ENCODE data around the gene ELAVL4.
A peak's percentile ranks its signal among the peaks of the same experiment; 100 is the strongest.

Gene ELAVL4

GRCh38 chr1:50177994-50178393, 69.3 kb downstream of the ELAVL4 start:
- DNase-seq: peak in 2 of 58 donors; percentile 3 to 23

DNA sequence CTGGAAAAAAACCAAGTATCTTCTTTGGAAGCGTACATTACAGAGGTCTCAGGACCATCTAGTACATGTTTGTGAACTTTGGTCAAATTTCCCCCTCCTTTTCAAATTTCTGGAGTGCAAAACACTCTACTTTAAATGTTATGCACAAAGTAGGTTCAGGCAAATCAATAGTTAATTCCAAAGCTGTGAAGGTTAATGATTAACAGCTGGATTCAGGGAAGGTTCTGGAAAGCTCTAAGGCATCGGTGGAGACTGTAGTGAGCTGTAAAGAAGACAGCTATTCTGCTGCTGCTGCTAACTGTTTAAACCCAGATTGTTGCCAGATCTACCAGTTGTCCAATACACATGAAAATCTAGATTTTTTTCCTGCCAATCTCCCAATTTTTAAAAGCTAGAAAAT, 70.9 kb downstream of the ELAVL4 start:
- no peak for DNase-seq

GRCh38 chr1:50180367-50180766, 71.6 kb downstream of the ELAVL4 start:
- no peak for DNase-seq

DNA sequence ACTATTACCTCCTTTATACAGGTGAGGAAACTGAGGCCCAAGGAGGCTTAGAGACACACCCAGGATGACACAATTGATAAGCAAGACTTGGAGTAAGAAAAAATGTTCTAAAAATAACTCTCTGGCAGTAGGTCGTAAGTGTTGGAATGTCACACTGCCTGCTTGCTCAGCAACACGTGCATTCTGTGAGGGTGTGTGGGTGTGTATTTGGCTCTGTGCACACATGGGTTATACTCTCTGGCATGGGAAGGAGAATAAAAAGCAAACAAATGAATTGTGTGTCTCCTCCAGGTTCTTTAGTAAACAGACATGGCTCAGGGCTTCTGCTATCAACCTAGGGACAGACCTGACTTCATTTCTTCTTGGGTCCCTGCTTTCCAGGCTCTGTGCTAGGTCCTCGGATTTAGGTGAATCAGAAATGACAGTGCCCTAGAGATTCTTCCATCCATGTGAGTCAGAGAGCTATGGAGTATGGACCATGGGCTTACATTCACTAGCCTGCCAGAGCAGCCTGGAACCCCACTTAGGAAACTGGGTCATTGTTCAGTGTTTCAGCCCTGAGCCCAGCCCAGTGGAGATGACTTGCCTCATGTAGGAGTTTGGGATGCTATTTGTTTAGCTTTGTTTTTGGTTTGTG, 72.4 kb downstream of the ELAVL4 start:
- no peak for DNase-seq

GRCh38 chr1:50183378-50184133, 74.8 kb downstream of the ELAVL4 start:
- no peak for DNase-seq

GRCh38 chr1:50189369-50189768, 80.6 kb downstream of the ELAVL4 start:
- DNase-seq: no peak

GRCh38 chr1:50193002-50193401, 84.3 kb downstream of the ELAVL4 start:
- no peak for DNase-seq

GRCh38 chr1:50195205-50195604, 86.5 kb downstream of the ELAVL4 start:
- no peak for DNase-seq

GRCh38 chr1:50196081-50196480, 87.4 kb downstream of the ELAVL4 start:
- no peak for DNase-seq

GRCh38 chr1:50197216-50197615, 88.5 kb downstream of the ELAVL4 start:
- no peak for DNase-seq

- DNase-seq: peak in 2 of 58 donors; percentile 14 to 31
These were observed 99.6 kb downstream of the ELAVL4 start for GRCh38 chr1:50208315-50208714.

GRCh38 chr1:50208756-50209155, 100.0 kb downstream of the ELAVL4 start:
- no peak for DNase-seq

DNA sequence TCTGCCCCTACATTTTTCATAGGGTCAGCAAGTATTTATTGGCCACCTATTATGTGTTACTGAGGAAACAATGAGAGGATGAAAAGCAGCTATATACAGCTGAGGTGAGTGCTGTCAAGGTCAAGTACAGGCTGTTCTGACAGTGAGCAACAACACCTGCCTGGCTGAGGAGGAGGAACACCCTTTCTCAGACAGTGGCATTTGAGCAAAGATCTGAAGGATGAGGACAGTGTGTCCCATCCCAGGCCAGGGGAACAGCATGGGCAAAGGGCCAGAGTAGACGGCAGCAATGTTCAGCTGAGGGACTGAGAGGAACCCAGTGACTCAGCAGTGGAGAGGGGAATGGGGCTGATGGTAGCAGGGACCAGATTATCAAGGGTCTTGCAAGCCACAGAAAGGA, 101.0 kb downstream of the ELAVL4 start:
- no peak for DNase-seq

GRCh38 chr1:50213505-50213904, 104.8 kb downstream of the ELAVL4 start:
- no peak for DNase-seq

- no peak for DNase-seq
These were observed 106.0 kb downstream of the ELAVL4 start for GRCh38 chr1:50214717-50215116.

DNA sequence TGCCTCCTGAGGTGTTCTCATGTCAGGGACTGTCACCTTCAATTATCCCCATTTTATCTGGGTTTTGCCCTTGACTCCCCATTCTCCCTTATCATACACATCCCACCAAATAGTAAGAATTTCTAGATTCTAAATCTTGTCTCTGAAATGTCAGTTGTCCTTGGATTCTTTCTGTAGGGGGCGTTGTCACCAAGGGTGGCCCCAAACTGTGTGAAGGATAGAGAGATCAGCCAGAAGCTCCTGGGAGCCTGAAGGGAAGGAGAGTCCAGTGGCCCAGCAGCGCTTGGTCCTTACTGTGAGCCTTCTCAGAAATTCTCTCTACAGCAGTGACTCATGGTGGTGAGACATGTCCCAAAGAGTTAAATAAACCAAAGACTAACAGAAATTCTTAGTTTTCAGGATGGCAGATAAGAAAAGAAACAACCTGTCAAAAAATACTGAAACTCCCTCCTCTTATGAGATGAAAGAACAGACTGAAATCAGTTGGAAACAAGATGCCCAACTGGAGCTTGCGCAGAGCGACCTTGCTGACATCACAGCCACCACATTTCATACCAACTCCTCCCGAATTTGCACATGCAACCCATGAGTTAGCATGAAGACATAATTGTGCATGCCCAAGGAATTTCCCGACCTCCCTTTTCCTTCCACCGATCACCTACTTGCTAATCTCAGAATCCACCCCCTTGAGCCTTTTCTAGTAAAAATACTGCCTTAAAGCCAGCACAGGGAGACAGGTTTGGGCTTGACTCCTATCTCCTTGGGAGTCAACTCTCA, 109.8 kb downstream of the ELAVL4 start:
- no peak for DNase-seq

DNA sequence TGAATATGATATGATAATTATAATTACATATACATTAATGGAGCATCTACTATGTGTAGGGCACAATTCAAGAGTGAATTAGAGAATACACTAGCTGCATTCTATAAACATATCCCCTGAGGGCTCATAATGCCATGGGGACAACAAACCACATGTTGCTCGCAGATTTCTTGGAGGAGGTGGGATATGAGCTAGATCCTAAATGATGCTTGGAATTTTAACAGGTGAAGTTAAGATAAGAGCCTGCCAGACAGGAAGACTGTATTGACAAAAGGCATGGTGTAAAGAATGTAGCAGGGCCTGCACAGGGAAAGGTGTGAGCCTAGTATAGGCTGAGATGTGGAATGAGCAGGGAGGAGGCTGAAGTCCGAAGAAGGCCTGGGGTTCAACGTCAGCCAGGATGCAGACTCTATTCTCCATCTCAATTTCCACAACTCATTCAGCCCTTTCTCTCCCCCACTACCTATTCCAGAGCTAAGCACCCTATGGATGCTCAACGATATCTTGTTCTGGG, 120.2 kb downstream of the ELAVL4 start:
- DNase-seq: no peak

DNA sequence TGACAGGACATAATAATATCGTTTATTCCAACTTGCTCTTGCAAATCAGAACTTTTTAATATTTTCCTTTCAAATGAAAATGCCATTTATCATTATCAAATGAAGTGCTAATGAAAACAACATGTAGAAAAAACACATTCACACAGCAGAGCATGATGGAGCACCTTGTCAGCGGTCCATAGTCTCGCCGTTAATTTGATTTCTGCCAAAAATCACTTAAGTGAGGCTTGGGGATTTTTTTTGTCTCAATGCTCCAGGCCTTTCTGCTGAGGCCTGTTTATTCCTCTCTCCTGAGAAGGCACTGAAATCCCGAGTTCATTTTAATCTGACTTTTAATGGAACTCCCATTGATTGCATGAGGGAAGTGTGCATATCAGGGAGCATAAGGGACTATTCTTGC, 122.5 kb downstream of the ELAVL4 start:
- DNase-seq: no peak

DNA sequence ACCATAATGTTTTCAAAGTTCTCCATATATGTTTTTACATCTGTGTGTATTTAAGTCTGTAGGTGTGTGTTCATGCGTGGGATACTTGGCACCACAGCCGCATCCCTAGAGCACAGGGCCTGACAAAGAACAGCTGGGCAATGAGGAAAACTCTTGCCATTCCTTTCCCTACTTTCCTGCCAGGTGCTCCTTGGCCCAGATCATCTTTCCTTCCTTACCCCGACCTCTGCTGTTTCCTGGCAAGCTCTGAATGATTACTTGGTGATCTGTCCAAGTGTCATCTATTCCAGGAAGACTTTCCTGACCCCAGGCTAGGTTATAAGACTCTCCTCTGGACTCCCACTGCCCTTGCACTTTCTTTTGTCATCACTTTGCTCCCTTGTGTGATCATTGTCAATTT, 123.6 kb downstream of the ELAVL4 start:
- DNase-seq: no peak

DNA sequence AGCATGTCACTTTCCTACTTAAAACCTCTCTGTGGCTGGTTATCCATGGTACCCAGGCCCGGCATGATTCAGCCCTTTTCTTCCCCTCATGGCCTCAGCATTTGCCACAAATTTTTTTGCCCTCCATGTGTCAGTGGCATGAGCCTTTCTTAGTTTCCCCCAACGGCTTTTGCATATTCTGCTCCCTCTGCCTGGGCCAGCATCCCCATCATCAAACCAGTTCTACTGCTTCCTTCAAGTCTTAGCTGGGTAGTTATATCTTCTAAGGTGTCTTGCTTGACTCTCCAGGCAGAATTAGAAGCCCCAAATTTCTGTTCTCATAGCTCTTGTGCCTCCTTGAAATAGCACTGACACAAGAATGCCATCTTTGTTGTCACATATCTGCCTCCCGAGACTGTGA, 127.9 kb downstream of the ELAVL4 start:
- no peak for DNase-seq

DNA sequence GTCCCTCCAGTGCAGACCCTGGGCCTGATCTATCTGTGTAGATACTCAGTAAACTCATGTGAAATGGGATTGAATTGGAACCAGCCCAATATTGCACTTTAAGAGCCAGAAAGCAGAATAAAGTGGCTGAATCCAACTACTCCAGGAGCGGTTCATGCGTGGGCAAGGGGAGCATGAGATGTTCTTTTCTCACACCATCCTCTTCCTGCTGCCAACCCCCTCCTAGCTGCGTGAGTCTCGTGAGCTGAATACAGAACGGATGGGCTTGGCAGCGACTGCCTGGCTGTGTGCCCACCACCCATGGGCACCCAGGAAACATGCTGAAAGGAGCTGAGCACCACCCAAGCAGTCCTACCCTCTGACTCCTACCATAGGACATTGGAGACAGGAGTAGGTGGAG, 128.3 kb downstream of the ELAVL4 start:
- peak in 7 of 58 donors; percentile 1 to 12 (median 5) for DNase-seq

DNA sequence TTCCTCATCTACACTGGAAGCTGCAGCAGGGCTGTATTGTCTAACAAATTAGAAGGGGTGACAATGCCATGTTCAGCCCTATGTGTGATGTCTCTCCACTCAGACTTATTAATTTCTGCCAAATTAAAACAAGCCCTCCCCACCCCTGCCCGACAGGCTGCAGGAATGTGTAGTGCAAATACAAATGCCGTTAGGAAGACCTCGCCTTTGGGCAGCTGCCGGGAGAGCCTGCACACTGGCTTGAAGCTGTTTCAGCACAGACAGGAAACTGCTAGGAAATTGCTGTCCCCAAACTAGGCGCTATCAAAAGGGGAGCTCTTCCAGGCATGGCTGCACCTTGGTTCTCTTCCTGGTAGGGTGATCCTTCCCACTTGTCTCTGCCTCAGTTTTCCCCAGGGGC, 135.2 kb downstream of the ELAVL4 start:
- DNase-seq: no peak

All from anterior cingulate cortex (tissue), 58 donors.